Activated T-helper 2 cell treated with anti-CD3 and anti-CD28 coated beads, Interferon-gamma antibody, Interleukin-2, Interleukin-4, amounts not matched to agents 10 μg/mL and 5 μg/mL and 100 μg/mL, durations not matched to agents 14 hours and 24 hours and 36 hours (primary cell): Measurements from ENCODE around the gene ILDR1. TPM values are rescaled to one million over a fixed set of nuclear protein-coding genes. Genes with fewer than 3 reads are reported as not detected.
"Not testable (repeated sequence)": the region's sequence is repeated elsewhere in the genome, so short reads cannot be mapped to it uniquely, and the experiment has no call there.

Experiments used
- DNase-seq: peaks from one replicate; pipeline ENCODE4 v3.0.0; 2021; ENCODE audit warnings: low spot score
- H3K27ac Mint-ChIP-seq: one replicate; pipeline ENCODE4 v1.8.0; 2021; ENCODE audit warnings: mixed read lengths
- H3K27me3 Mint-ChIP-seq: one replicate; pipeline ENCODE4 v1.8.0; 2021; ENCODE audit warnings: low read depth, mixed read lengths
- H3K36me3 Mint-ChIP-seq: one replicate; pipeline ENCODE4 v1.8.0; 2021; ENCODE audit warnings: low read depth, mixed read lengths
- H3K4me1 Mint-ChIP-seq: one replicate; pipeline ENCODE4 v1.8.0; 2021; ENCODE audit warnings: low read depth, mixed read lengths
- H3K4me3 Mint-ChIP-seq: one replicate; pipeline ENCODE4 v1.8.0; 2021; ENCODE audit warnings: low read depth, mild to moderate bottlenecking, moderate library complexity, mixed read lengths
- H3K9me3 Mint-ChIP-seq: one replicate; pipeline ENCODE4 v1.8.0; 2021; ENCODE audit warnings: mixed read lengths
- intact Hi-C: fragments of 100-400 bp; cut with micrococcal nuclease; formaldehyde crosslinking; loops from one replicate; pipeline ENCODE4 v1.15.1; 2023
- total RNA-seq: library from RNA; stranded (reverse); gene quantifications from 2 replicates; pipeline ENCODE4 v1.2.3, GENCODE V29; 2022

ILDR1 gene
- total RNA-seq, 1 donor from 2014 or later: 0.21 TPM

GRCh38 chr3:122047296-122047695 lies 25.2 kb upstream of the ILDR1 start:
- intact Hi-C loops, H3K4me1 Mint-ChIP-seq, H3K4me3 Mint-ChIP-seq, DNase-seq, H3K27ac Mint-ChIP-seq: not testable (repeated sequence)
- peaks cover 12% of the 10 kb centered on the region for H3K27me3 Mint-ChIP-seq
- H3K9me3 Mint-ChIP-seq: peaks cover 25% of the 10 kb centered on the region
- H3K36me3 Mint-ChIP-seq: peaks cover 19% of the 10 kb centered on the region

GRCh38 chr3:122033023-122033422 lies 11.0 kb upstream of the ILDR1 start:
- no peak overlapping the region for H3K4me3 Mint-ChIP-seq
- peaks cover 67% of the 10 kb centered on the region for H3K9me3 Mint-ChIP-seq
- peaks cover 45% of the 10 kb centered on the region for H3K36me3 Mint-ChIP-seq
- no peaks in the 10 kb centered on the region for H3K27me3 Mint-ChIP-seq
- H3K27ac Mint-ChIP-seq: no peak overlapping the region
- intact Hi-C loops: no loop called here
- DNase-seq: no peak
- H3K4me1 Mint-ChIP-seq: peaks cover 19% of the 10 kb centered on the region

GRCh38 chr3:122032531-122032930 lies 10.5 kb upstream of the ILDR1 start:
- H3K36me3 Mint-ChIP-seq: peaks cover 40% of the 10 kb centered on the region
- no peak for DNase-seq
- no peaks in the 10 kb centered on the region for H3K27me3 Mint-ChIP-seq
- H3K9me3 Mint-ChIP-seq: peaks cover 63% of the 10 kb centered on the region
- H3K27ac Mint-ChIP-seq: no peak overlapping the region
- no peak overlapping the region for H3K4me3 Mint-ChIP-seq
- H3K4me1 Mint-ChIP-seq: peaks cover 19% of the 10 kb centered on the region
- intact Hi-C loops: no loop called here

- Mint-ChIP-seq H3K36me3 (peaks cover 31% of the 10 kb centered on the region), H3K4me3 (no peak overlapping the region), H3K9me3 (peaks cover 51% of the 10 kb centered on the region), H3K4me1 (peaks cover 19% of the 10 kb centered on the region), H3K27me3 (no peaks in the 10 kb centered on the region), H3K27ac (peak overlapping the region; percentile 86)
- intact Hi-C loops: loop anchor here (2.0 kb wide), 2 partner anchors 16 to 44 kb away; no protein-coding TSS in a partner anchor
- DNase-seq: no peak
These were observed 9.0 kb upstream of the ILDR1 start for GRCh38 chr3:122031123-122031468.

- H3K27ac Mint-ChIP-seq: peak overlapping the region; percentile 86
- peaks cover 46% of the 10 kb centered on the region for H3K9me3 Mint-ChIP-seq
- H3K4me3 Mint-ChIP-seq: peak overlapping the region; percentile 10
- H3K27me3 Mint-ChIP-seq: no peaks in the 10 kb centered on the region
- H3K36me3 Mint-ChIP-seq: peaks cover 26% of the 10 kb centered on the region
- DNase-seq: peak; percentile 19
- intact Hi-C loops: loop anchor here (2.0 kb wide), 2 partner anchors 16 to 44 kb away; no protein-coding TSS in a partner anchor
- peaks cover 23% of the 10 kb centered on the region for H3K4me1 Mint-ChIP-seq
These were observed 8.5 kb upstream of the ILDR1 start for GRCh38 chr3:122030381-122031122.

- intact Hi-C loops: no loop called here
- Mint-ChIP-seq H3K4me1 (peaks cover 30% of the 10 kb centered on the region), H3K9me3 (no peaks in the 10 kb centered on the region), H3K36me3 (no peaks in the 10 kb centered on the region), H3K27me3 (peaks cover 13% of the 10 kb centered on the region), H3K4me3 (no peak overlapping the region), H3K27ac (no peak overlapping the region)
- no peak for DNase-seq
These were observed 3.2 kb upstream of the ILDR1 start for GRCh38 chr3:122025296-122025695.

GRCh38 chr3:122024800-122025199 lies 2.8 kb upstream of the ILDR1 start:
- Mint-ChIP-seq H3K27ac (no peak overlapping the region), H3K4me1 (peaks cover 26% of the 10 kb centered on the region), H3K36me3 (no peaks in the 10 kb centered on the region), H3K27me3 (peaks cover 14% of the 10 kb centered on the region), H3K4me3 (no peak overlapping the region), H3K9me3 (no peaks in the 10 kb centered on the region)
- no peak for DNase-seq
- intact Hi-C loops: no loop called here

- intact Hi-C loops: no loop called here
- Mint-ChIP-seq H3K9me3 (no peaks in the 10 kb centered on the region), H3K4me3 (peak overlapping the region; percentile 24), H3K27ac (no peak overlapping the region), H3K27me3 (peaks cover 17% of the 10 kb centered on the region), H3K4me1 (peaks cover 25% of the 10 kb centered on the region), H3K36me3 (no peaks in the 10 kb centered on the region)
- no peak for DNase-seq
These were observed 1.4 kb upstream of the ILDR1 start for GRCh38 chr3:122023335-122023910.

GRCh38 chr3:122021037-122021436 lies 1.0 kb downstream of the ILDR1 start:
- no peak overlapping the region for H3K4me3 Mint-ChIP-seq
- no peak overlapping the region for H3K27ac Mint-ChIP-seq
- intact Hi-C loops: no loop called here

GRCh38 chr3:122019493-122019892 lies 2.6 kb downstream of the ILDR1 start:
- H3K9me3 Mint-ChIP-seq: peaks cover 20% of the 10 kb centered on the region
- H3K36me3 Mint-ChIP-seq: no peaks in the 10 kb centered on the region
- no peak overlapping the region for H3K4me3 Mint-ChIP-seq
- peaks cover 17% of the 10 kb centered on the region for H3K27me3 Mint-ChIP-seq
- DNase-seq: no peak
- no peak overlapping the region for H3K27ac Mint-ChIP-seq
- intact Hi-C loops: loop anchor here (10.0 kb wide), 1 partner anchor 345 kb away; no protein-coding TSS in a partner anchor
- peaks cover 18% of the 10 kb centered on the region for H3K4me1 Mint-ChIP-seq

More at GRCh38 chr3:122021037-122021436, 1.0 kb downstream of the ILDR1 start:
- Mint-ChIP-seq H3K27me3 (peaks cover 17% of the 10 kb centered on the region), H3K36me3 (no peaks in the 10 kb centered on the region), H3K9me3 (peaks cover 10% of the 10 kb centered on the region), H3K4me1 (peaks cover 23% of the 10 kb centered on the region)
- DNase-seq: no peak

GRCh38 chr3:122014741-122015140 lies 7.3 kb downstream of the ILDR1 start:
- DNase-seq: no peak
- Mint-ChIP-seq H3K4me1 (peaks cover 37% of the 10 kb centered on the region), H3K4me3 (no peak overlapping the region), H3K9me3 (peaks cover 20% of the 10 kb centered on the region), H3K27ac (no peak overlapping the region), H3K27me3 (peaks cover 2% of the 10 kb centered on the region), H3K36me3 (no peaks in the 10 kb centered on the region)
- intact Hi-C loops: loop anchor here (2.0 to 10.0 kb wide), 4 partner anchors 16 to 350 kb away; no protein-coding TSS in a partner anchor

GRCh38 chr3:122013448-122013925 lies 8.6 kb downstream of the ILDR1 start:
- Mint-ChIP-seq H3K27me3 (no peaks in the 10 kb centered on the region), H3K9me3 (peaks cover 20% of the 10 kb centered on the region), H3K4me1 (peaks cover 38% of the 10 kb centered on the region), H3K27ac (peak overlapping the region; percentile 1), H3K4me3 (no peak overlapping the region), H3K36me3 (no peaks in the 10 kb centered on the region)
- intact Hi-C loops: loop anchor here (5.0 to 10.0 kb wide), 2 partner anchors 134 to 351 kb away; no protein-coding TSS in a partner anchor
- no peak for DNase-seq

GRCh38 chr3:122012821-122013220 lies 9.2 kb downstream of the ILDR1 start:
- H3K27ac Mint-ChIP-seq: peak overlapping the region; percentile 43
- no peaks in the 10 kb centered on the region for H3K27me3 Mint-ChIP-seq
- peaks cover 38% of the 10 kb centered on the region for H3K4me1 Mint-ChIP-seq
- DNase-seq: no peak
- no peak overlapping the region for H3K4me3 Mint-ChIP-seq
- intact Hi-C loops: loop anchor here (5.0 to 10.0 kb wide), 2 partner anchors 134 to 352 kb away; no protein-coding TSS in a partner anchor
- H3K9me3 Mint-ChIP-seq: peaks cover 20% of the 10 kb centered on the region
- no peaks in the 10 kb centered on the region for H3K36me3 Mint-ChIP-seq
